NB4 (cell line): ENCODE results near the gene TBC1D22A.

Source experiments
- CTCF ChIP-seq: IDR thresholded peaks from one replicate; pipeline ENCODE4 v1.5.1; 2012; ENCODE audit warnings: low read depth, low read length
- POLR2A ChIP-seq: IDR thresholded peaks from 2 replicates; pipeline ENCODE4 v1.6.1; 2011; ENCODE audit warnings: mild to moderate bottlenecking; ENCODE audit not compliant: insufficient read length; ENCODE audit errors: extremely low read depth

GRCh38 chr22:47176573-47177333 lies 414.3 kb downstream of the TBC1D22A start:
- TF ChIP-seq CTCF (no peak), POLR2A (no peak)
